Fibroblast of lung (primary cell): ENCODE results near the gene HMCES.

Experiments used
- EZH2 ChIP-seq: IDR thresholded peaks from 2 replicates; pipeline ENCODE4 v1.5.1; 2012; ENCODE audit warnings: low read length, control low read depth, mild to moderate bottlenecking; ENCODE audit errors: missing control alignments
- TF ChIP-seq, protein P1 (sequence below), 2 donors: IDR thresholded peaks in 1 of 2; conservative IDR thresholded peaks in 1 of 2; 1 replicate in 1 of 2; 2 replicates in 1 of 2; pipeline ENCODE4 v1.5.1; 2011 to 2012; ENCODE audit warnings: low read length in 2 of 2, control low read depth in 1 of 2, inconsistent platforms in 1 of 2, low read depth in 1 of 2, mild to moderate bottlenecking in 1 of 2

DNA sequence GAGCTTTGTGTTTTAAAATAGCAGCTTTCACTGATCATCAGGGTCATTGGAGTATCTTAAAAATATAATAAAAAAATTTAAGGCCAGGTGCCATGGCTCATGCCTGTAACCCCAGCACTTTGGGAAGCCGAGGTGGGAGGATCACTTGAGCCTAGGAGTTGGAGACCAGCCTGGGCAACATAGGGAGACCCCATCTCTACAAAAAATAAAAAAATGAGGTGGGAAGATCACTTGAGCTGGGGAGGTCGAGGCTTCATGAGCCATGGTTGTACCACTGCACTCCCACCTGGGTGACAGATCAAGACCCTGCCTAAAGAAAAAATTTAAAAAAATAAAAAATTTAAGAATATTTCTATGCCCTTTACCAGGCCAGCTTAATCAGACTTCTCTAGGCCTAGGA lies 1.5 kb downstream of the HMCES start:
- TF ChIP-seq, protein P1, sequence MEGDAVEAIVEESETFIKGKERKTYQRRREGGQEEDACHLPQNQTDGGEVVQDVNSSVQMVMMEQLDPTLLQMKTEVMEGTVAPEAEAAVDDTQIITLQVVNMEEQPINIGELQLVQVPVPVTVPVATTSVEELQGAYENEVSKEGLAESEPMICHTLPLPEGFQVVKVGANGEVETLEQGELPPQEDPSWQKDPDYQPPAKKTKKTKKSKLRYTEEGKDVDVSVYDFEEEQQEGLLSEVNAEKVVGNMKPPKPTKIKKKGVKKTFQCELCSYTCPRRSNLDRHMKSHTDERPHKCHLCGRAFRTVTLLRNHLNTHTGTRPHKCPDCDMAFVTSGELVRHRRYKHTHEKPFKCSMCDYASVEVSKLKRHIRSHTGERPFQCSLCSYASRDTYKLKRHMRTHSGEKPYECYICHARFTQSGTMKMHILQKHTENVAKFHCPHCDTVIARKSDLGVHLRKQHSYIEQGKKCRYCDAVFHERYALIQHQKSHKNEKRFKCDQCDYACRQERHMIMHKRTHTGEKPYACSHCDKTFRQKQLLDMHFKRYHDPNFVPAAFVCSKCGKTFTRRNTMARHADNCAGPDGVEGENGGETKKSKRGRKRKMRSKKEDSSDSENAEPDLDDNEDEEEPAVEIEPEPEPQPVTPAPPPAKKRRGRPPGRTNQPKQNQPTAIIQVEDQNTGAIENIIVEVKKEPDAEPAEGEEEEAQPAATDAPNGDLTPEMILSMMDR (conservative IDR thresholded peaks at IDR 0.05 in 1 of 2, IDR thresholded peaks at IDR 0.05 in 1 of 2; ENCODE audit: low read depth in 1 of 2, low read length in 2 of 2), result no peak
- TF ChIP-seq EZH2, result no peak
